ENCODE measurements around the gene SELENOK.

The SELENOK gene

GRCh38 chr3:53862241-53862640 lies 29.4 kb downstream of the SELENOK start:
- TF ChIP-seq CTCF (IDR thresholded peaks at IDR 0.05; ENCODE audit: extremely low read depth, missing control alignments): no peak
- no peak for DNase-seq (ENCODE audit: low spot score)

- no peak for TF ChIP-seq CTCF (IDR thresholded peaks at IDR 0.05; ENCODE audit: extremely low read depth, missing control alignments)
- no peak for DNase-seq (ENCODE audit: low spot score)
These were observed 31.5 kb downstream of the SELENOK start for GRCh38 chr3:53860196-53860595.

GRCh38 chr3:53859178-53859577 lies 32.5 kb downstream of the SELENOK start:
- DNase-seq (ENCODE audit: low spot score): no peak

GRCh38 chr3:53858096-53858741 lies 33.4 kb downstream of the SELENOK start:
- no peak for TF ChIP-seq CTCF (IDR thresholded peaks at IDR 0.05; ENCODE audit: extremely low read depth, missing control alignments)
- DNase-seq (ENCODE audit: low spot score): no peak

More at GRCh38 chr3:53859178-53859577, 32.5 kb downstream of the SELENOK start:
- TF ChIP-seq CTCF (IDR thresholded peaks at IDR 0.05; ENCODE audit: extremely low read depth, missing control alignments): no peak

GRCh38 chr3:53856964-53857363 lies 34.7 kb downstream of the SELENOK start:
- no peak for DNase-seq (ENCODE audit: low spot score)

GRCh38 chr3:53850895-53851294 lies 40.8 kb downstream of the SELENOK start:
- TF ChIP-seq CTCF (IDR thresholded peaks at IDR 0.05; ENCODE audit: extremely low read depth, missing control alignments): no peak
- DNase-seq (ENCODE audit: low spot score): no peak

More at GRCh38 chr3:53856964-53857363, 34.7 kb downstream of the SELENOK start:
- no peak for TF ChIP-seq CTCF (IDR thresholded peaks at IDR 0.05; ENCODE audit: extremely low read depth, missing control alignments)

- no peak for TF ChIP-seq CTCF (IDR thresholded peaks at IDR 0.05; ENCODE audit: extremely low read depth, missing control alignments)
These were observed 41.7 kb downstream of the SELENOK start for GRCh38 chr3:53849916-53850315.

More at GRCh38 chr3:53849916-53850315, 41.7 kb downstream of the SELENOK start:
- DNase-seq (ENCODE audit: low spot score): no peak
